Spleen (tissue), 3 donors: ENCODE measurements around the gene C1orf35.

Experiments
- POLR2A ChIP-seq, 3 donors: fragments of 450-650 bp; IDR thresholded peaks; one replicate each; pipeline ENCODE4 v1.5.1; 2017; ENCODE audit warnings: antibody characterized with exemption in 3 of 3, mild to moderate bottlenecking in 1 of 3
- POLR2AphosphoS5 ChIP-seq, 3 donors: sonication (generic); formaldehyde crosslinking; IDR thresholded peaks; one replicate each; pipeline ENCODE4 v1.5.1; 2017; ENCODE audit warnings: antibody characterized with exemption in 3 of 3

- TF ChIP-seq POLR2A (IDR thresholded peaks at IDR 0.05) (no peak), POLR2AphosphoS5 (IDR thresholded peaks at IDR 0.05) (no peak)
Observed at GRCh38 chr1:228152918-228153258, 49.8 kb upstream of the C1orf35 start.
